A204.1 (cell line): ENCODE data around the gene UCK2.

Experiments used
- FAIRE-seq: peaks from 2 replicates; lab custom pipeline; 2012; peaks lifted over from hg19 to GRCh38; lab: Jason Lieb, UNC

UCK2 gene

GRCh38 chr1:165942062-165942461 lies 114.6 kb downstream of the UCK2 start:
- no peak for FAIRE-seq

- no peak for FAIRE-seq
Observed at GRCh38 chr1:165942927-165943597, 115.6 kb downstream of the UCK2 start.

DNA sequence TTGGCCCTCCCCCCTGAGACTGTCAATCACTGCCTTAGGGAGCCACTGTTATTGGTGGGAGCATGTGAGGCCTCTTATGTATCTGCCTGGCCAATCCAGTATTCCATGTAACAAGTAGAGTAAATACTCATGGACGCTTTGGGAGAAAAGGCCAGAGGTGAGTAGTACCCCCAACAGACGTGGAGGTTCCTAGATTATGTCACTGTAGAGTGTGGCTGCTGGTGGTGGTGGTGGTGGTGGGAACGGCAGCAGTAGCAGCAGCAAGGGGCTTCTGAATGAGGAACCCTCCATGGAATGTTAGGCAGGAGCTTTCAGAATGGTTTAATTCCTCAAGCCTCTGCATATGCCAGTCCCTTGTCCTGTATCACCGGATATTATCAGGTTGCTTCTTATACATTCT lies 118.5 kb downstream of the UCK2 start:
- FAIRE-seq, result no peak

DNA sequence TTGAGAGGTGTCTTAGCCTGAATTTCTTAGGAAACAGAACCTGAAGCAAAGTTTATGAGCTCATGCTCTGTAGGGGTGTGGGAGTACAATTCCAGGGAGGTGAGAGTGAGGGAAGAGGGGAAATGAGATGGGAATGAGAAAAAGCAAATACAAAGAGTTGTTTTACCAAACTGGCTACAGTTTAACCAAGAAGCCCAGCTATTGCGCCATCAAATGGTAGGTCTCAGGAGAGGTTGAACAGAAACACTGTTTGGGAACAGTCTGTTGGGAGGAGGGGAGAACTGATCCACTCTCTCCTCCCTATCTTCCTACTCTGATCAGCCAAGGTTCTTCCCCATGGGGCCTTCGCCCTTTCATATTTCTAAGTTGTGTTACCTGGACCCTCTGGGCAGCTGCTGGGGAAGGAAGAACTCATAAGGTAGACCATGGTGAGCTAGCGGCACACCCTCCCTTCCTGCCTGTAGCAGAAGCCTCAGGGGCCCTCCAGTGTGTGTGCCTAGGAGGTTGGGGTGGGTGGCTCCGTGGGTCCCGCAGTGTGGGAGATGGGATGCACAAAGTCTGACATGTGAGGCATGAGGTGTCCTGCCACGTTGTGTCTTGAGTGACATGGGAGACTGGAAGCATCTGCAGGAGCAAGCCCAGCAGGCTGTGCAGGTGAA lies 120.5 kb downstream of the UCK2 start:
- no peak for FAIRE-seq

DNA sequence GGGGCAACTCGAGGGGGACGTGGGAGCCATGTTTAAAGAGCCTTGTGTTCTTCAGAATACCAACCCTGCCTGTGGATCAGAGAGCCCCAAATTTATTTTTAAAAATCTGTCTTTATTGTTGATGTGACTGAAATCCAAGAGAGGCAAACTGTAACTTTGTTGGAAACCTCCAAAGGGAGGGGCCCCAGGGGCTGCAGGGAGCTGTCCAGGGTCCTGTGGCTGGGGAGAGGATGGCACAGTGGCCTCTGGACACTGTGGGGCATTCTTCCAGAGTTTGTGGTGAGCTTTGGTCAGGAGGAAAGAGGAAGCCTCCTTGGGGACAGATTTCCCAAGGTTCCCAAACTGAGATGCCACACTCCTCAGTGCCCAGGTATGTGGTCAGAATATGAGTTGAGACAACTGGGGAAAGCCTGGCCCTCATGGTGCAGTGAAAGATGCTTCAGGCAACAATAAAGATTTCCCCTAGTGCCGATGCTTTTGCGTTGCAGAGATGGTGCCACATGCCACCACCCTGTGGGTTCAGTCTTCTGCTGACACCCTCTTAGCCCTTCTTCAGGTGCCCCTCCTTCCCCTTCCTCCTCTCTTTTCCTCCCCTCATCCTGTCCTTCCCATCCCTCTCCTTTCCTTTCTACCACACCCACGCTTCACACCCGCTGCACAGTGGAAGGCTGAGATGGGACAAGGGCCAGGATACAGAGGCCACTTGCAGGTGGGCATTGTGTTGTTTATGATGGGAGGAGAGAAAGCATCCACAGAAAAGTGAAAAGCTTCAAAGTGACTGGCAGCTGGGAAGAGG lies 122.1 kb downstream of the UCK2 start:
- FAIRE-seq, result no peak

GRCh38 chr1:165954940-165955339 lies 127.5 kb downstream of the UCK2 start:
- FAIRE-seq, result no peak

DNA sequence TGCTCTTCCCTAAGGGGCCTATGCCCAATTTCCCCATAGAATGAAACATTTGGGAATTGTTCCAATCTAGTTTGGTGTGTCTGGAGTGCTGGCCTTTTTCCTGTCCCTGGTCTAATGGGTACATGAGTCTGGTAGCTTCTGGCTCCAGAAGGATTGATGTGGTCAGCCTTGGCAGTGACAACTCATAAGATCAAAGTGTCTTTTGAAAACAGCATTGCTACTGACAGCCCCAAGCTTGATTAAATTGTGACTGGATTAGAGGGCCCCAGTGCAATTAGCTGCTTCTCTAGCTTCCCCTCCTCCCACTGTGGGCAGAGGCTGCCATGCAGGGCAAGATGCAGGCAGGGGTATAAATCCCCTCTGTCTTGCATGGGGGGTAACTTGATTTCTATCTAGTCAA lies 130.9 kb downstream of the UCK2 start:
- no peak for FAIRE-seq

DNA sequence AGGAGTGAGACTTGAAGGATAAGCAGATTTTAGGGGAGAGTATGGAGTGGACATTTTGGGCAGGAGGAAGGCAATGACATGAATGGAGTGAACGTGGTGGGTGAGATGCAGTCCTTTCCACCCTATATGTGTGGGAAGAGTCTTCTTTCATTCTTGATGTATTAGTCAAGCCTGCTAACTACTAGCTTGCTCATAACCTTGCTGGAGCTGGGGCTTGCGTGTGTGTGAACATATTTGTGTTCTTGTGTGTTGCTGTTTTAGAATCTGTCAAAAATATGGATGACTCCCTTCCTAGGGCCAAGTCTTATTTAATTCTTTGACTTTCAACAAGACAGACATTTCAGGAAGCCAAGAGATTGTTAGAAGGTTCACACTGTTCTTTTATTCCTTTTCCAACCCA lies 132.7 kb downstream of the UCK2 start:
- no peak for FAIRE-seq

DNA sequence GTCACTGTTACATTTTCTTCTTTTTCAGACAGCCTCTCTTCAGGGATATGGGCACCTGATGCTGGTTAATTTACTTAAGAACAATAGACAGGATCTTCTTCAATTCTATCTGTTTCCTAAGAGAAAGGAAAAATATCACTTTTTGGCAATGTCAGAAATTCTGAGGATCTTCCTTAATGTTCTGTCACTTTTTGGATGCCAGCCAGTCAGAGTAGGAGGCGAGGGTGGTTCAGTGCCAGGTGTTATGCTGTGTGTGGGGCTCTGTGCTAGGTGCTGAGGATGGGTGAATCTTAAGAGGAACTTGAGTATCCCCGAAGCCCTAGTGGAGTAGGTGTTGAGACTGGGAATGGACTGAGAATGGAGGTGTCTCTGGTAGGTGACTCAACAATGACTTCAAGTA lies 133.5 kb downstream of the UCK2 start:
- no peak for FAIRE-seq
